ENCODE results near the gene RARS2.

DNA sequence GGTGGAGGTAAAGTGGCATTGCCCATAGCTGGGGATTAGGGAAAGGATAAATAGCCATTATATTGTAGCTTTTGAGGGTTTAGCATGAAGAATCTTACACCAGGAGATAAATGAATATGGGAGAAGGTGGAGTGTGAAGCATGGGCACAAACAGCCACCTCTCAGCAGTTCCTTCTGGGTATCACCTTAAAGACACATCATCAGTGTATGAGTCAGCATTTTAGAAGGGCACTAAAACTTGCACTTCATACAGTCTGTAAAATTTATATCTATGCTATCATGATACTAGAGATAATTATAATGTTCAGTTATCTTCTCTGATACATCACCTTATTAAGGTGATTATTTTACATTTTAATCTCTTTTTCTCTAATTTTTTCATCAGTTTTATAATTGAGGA, 91.7 kb downstream of the RARS2 start:
- no peak for TF ChIP-seq ZNF274 (IDR thresholded peaks at IDR 0.05; ENCODE audit: low read depth, low read length)
- no peak for TF ChIP-seq YY1 (IDR thresholded peaks at IDR 0.05; ENCODE audit: insufficient read depth, insufficient read length)
